NCI-H82 treated with DMSO at 0.1 percent for 48 hours (cell line): ENCODE measurements around the gene LAGE3.

Experiments used
- DNase-seq: peaks from one replicate; lab custom pipeline; 2025; ENCODE audit not compliant: unreplicated experiment; lab: John Stamatoyannopoulos, UW

LAGE3 gene

GRCh38 chrX:154436983-154437752 is 41.9 kb downstream of the LAGE3 start, which contains the start of gene GDI1:
GDI1 (plus strand) TSS chrX:154437154; CDS start chrX:154437255, 101 bp downstream.
- DNase-seq: no peak

DNA sequence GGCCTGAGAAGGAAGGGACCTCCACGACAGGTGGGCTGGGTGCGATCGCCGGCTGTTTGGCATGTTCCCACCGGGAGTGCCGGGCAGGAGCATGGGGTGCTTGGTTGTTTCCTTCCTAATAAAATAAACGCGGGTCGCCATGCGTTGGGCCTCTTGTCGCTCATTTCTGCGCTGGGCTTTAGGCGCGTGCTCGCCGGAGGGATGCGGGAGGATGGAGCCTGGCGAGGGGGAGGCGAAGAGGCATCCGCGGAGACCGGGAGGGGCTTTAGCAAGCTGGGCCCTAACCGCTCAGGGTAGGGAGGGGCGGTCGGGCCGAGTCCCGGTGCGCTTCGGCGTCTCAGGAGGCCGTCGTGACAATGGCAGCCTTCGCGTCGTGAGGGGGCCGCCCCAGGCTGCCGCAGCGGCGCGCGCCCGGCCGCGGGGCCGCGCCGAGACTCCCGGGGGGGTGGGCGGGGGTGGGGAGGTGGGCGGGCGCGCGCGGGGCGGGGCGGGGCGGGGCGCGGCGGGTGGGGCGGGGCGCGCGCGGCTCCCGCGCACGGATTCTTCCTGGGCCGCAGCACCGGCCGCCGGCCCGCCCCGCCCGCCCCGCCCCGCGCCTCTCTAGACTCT is 42.6 kb downstream of the LAGE3 start:
- no peak for DNase-seq

DNA sequence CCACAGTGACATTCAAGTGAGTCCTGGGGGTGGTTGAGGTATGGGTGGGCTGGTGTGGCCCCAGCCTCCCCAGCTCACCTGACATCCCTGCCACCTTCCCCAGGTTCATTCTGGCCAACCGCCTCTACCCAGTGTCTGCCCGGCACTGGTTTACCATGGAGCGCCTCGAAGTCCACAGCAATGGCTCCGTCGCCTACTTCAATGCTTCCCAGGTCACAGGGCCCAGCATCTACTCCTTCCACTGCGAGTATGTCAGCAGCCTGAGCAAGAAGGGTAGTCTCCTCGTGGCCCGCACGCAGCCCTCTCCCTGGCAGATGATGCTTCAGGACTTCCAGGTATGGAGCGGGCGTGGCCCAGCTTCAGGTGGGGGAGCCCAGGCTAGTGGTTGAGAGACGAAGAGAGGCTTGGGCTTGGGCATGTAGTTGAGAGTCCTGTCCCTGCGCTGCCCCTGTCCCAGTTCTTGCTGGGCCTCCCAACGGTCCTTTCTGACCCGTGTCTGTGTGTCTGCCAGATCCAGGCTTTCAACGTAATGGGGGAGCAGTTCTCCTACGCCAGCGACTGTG is 43.8 kb downstream of the LAGE3 start:
- DNase-seq: no peak

- no peak for DNase-seq
These were observed 44.5 kb downstream of the LAGE3 start for GRCh38 chrX:154434394-154435168.

GRCh38 chrX:154433605-154434004 is 45.5 kb downstream of the LAGE3 start:
- DNase-seq: no peak

- no peak for DNase-seq
These were observed 46.9 kb downstream of the LAGE3 start for GRCh38 chrX:154432210-154432609.

- DNase-seq: no peak
These were observed 47.7 kb downstream of the LAGE3 start for GRCh38 chrX:154431341-154431740.

DNA sequence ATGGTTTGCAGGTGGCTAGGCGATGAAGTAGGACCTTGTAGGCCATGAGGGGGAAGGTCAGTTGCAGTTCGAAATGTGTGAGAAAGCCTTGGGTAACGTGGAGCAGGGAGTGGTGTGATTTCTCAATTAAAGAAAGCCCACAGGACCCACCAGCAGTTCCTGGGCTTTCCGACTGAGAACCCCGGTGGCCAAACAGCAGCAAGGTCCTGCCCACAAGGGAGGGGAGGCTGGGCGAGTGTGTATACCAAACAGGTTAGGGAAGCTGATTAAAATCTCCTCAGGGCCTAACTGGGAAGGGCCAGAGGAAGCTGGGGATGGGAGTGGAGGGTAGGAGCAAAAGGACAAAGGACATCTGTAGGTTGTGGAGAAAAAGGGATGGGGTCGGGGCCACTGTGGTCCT is 48.2 kb downstream of the LAGE3 start:
- no peak for DNase-seq

- DNase-seq: no peak
These were observed 48.6 kb downstream of the LAGE3 start for GRCh38 chrX:154430479-154430878.

- DNase-seq: no peak
These were observed 49.4 kb downstream of the LAGE3 start for GRCh38 chrX:154429711-154430110.

GRCh38 chrX:154428176-154429171 is 50.6 kb downstream of the LAGE3 start, which contains the start of gene ATP6AP1:
ATP6AP1 (plus strand) TSS chrX:154428677; CDS start chrX:154428693, 16 bp downstream.
- peak; percentile 82 for DNase-seq
